Fibroblast of villous mesenchyme (primary cell): ENCODE data around the gene BTBD17. TPM values are rescaled to one million over a fixed set of nuclear protein-coding genes. Genes with fewer than 3 reads are reported as not detected.

Experiments used
- DNase-seq: peaks from one replicate; pipeline ENCODE4 v3.0.0-alpha.2; 2010; ENCODE audit warnings: low read depth
- H3K4me3 ChIP-seq: 2 replicates; pipeline ENCODE4 v1.5.1; 2011; ENCODE audit warnings: low read depth, mild to moderate bottlenecking, low read length
- CTCF ChIP-seq: IDR thresholded peaks from 2 replicates; pipeline ENCODE4 v1.5.1; 2012; ENCODE audit warnings: low read depth, mild to moderate bottlenecking, low read length; ENCODE audit not compliant: insufficient read depth
- total RNA-seq: library from RNA; depleted of rRNA; stranded (reverse); fragments of >200 nt; gene quantifications from 2 replicates; pipeline ENCODE4 v1.2.3, GENCODE V29; 2012

Gene BTBD17
- total RNA-seq, 1 donor, result not detected

- DNase-seq, result no peak
- TF ChIP-seq CTCF, result no peak
- no peak overlapping the region for H3K4me3 ChIP-seq
Observed at GRCh38 chr17:74318391-74318790, 43.3 kb downstream of the BTBD17 start.

GRCh38 chr17:74317071-74317470 is 44.6 kb downstream of the BTBD17 start:
- no peak for DNase-seq
- no peak overlapping the region for H3K4me3 ChIP-seq
- TF ChIP-seq CTCF, result no peak

- H3K4me3 ChIP-seq, result no peak overlapping the region
- no peak for DNase-seq
- TF ChIP-seq CTCF, result no peak
Observed at GRCh38 chr17:74316220-74316619, 45.4 kb downstream of the BTBD17 start.

GRCh38 chr17:74314877-74315276 is 46.8 kb downstream of the BTBD17 start:
- no peak for DNase-seq
- no peak overlapping the region for H3K4me3 ChIP-seq
- no peak for TF ChIP-seq CTCF

GRCh38 chr17:74309902-74310301 is 51.8 kb downstream of the BTBD17 start:
- H3K4me3 ChIP-seq, result no peak overlapping the region
- TF ChIP-seq CTCF, result no peak
- no peak for DNase-seq

GRCh38 chr17:74307984-74308773 is 53.5 kb downstream of the BTBD17 start:
- no peak for TF ChIP-seq CTCF
- no peak for DNase-seq
- H3K4me3 ChIP-seq, result no peak overlapping the region

Other genes with a start within 250 kb of the BTBD17 start
- gene RPL38, start 158.2 kb downstream of the BTBD17 start, total RNA-seq, result 649 and 860 TPM in 2 replicates
- 1.3 TPM in 2 replicates for gene TTYH2, start 148.3 kb downstream of the BTBD17 start, total RNA-seq
- not detected in 2 replicates for gene DNAI2, start 87.6 kb downstream of the BTBD17 start, total RNA-seq
- gene KIF19, start 35.6 kb downstream of the BTBD17 start, total RNA-seq, result not detected in 2 replicates
- not detected in 2 replicates for gene GPR142, start 5.6 kb upstream of the BTBD17 start, total RNA-seq
- gene GPRC5C, start 70.2 kb upstream of the BTBD17 start, total RNA-seq, result 0.43 and 1.3 TPM in 2 replicates
- not detected in 2 replicates for gene CD300A, start 104.8 kb upstream of the BTBD17 start, total RNA-seq
- gene CD300LB, start 169.6 kb upstream of the BTBD17 start, total RNA-seq, result not detected in 2 replicates
- not detected in 2 replicates for gene CD300C, start 184.2 kb upstream of the BTBD17 start, total RNA-seq
- not detected in 2 replicates for gene CD300H, start 205.6 kb upstream of the BTBD17 start, total RNA-seq
- not detected in 2 replicates for gene CD300LD, start 230.4 kb upstream of the BTBD17 start, total RNA-seq